Thoracic aorta (tissue), 2 donors: ENCODE measurements around the gene IFIT3. TPM values are rescaled to one million over a fixed set of nuclear protein-coding genes. Genes with fewer than 3 reads are reported as not detected.

Experiments
- ATAC-seq: fragments of 150-250 bp; one replicate; pipeline ENCODE4 v1.8.0; 2017; ENCODE audit warnings: low read depth; ENCODE audit not compliant: insufficient number of reproducible peaks, low FRiP score
- DNase-seq: peaks from one replicate; pipeline ENCODE4 v3.0.0-alpha.2; 2020; ENCODE audit warnings: low spot score
- H3K27ac ChIP-seq, 2 donors: fragments of 200-600 bp; sonication (generic); 1 replicate in 1 of 2; 2 replicates in 1 of 2; pipeline ENCODE4 v1.5.1; 2016; ENCODE audit warnings: mild to moderate bottlenecking in 2 of 2, moderate library complexity in 2 of 2
- H3K27me3 ChIP-seq: fragments of 200-600 bp; sonication (generic); replicated peaks from 2 replicates; pipeline ENCODE4 v1.6.0; 2016; ENCODE audit warnings: mild to moderate bottlenecking; ENCODE audit not compliant: insufficient read depth
- H3K36me3 ChIP-seq: fragments of 200-600 bp; sonication (generic); one replicate; pipeline ENCODE4 v1.5.1; 2016
- H3K4me1 ChIP-seq, 2 donors: fragments of 200-600 bp; sonication (generic); 1 replicate in 1 of 2; 2 replicates in 1 of 2; pipeline versions ENCODE4 v1.5.1 to v1.6.0; 2016; ENCODE audit warnings: low read depth in 2 of 2, mild to moderate bottlenecking in 1 of 2; ENCODE audit not compliant: control insufficient read depth in 1 of 2
- H3K4me3 ChIP-seq: fragments of 200-600 bp; sonication (generic); 2 replicates; pipeline ENCODE4 v1.5.1; 2016; ENCODE audit warnings: mild to moderate bottlenecking
- H3K9me3 ChIP-seq: fragments of 200-600 bp; sonication (generic); 2 replicates; pipeline ENCODE4 v1.5.1; 2016
- total RNA-seq, 2 donors: library from RNA; depleted of rRNA; stranded (reverse); fragments of >200 nt; gene quantifications; one replicate each; pipeline versions ENCODE4 v1.1.0 to v1.2.3, GENCODE V29; 2016
- TF ChIP-seq, protein P1 (sequence below): fragments of 200-600 bp; sonication (generic); IDR thresholded peaks from one replicate; pipeline ENCODE4 v1.5.1; 2019; ENCODE audit warnings: antibody characterized with exemption

The IFIT3 gene
- total RNA-seq, 2 donors from 2014 or later, result 9.6 to 22.7 TPM

DNA sequence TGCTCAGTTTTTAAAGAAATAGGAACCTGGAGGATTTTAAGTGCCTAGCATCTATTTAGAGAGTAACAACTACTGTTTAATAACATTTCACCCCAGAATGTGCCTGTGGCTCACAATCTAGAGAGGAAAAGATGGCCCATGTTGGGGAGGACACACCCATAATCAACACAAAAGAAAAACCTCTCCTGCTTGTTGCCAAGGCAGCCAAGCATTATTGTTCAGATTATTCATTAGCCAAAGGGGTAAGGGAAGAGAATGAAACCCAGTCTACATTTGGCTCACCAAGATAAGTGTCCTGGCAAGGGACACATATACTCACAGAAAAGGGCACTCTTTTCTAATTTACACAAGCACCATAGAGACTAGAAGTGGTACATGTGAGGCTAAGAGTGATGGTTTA is 32.4 kb downstream of the IFIT3 start:
- Histone ChIP-seq H3K27me3 (no peaks in the 10 kb centered on the region), H3K4me3 (no peak overlapping the region), H3K36me3 (no peaks in the 10 kb centered on the region), H3K4me1 (peaks cover 6 to 12% of the 10 kb centered on the region in 2 donors), H3K27ac (no peak overlapping the region), H3K9me3 (no peaks in the 10 kb centered on the region)
- ATAC-seq (no peak), DNase-seq (no peak)
- TF ChIP-seq, protein P1, sequence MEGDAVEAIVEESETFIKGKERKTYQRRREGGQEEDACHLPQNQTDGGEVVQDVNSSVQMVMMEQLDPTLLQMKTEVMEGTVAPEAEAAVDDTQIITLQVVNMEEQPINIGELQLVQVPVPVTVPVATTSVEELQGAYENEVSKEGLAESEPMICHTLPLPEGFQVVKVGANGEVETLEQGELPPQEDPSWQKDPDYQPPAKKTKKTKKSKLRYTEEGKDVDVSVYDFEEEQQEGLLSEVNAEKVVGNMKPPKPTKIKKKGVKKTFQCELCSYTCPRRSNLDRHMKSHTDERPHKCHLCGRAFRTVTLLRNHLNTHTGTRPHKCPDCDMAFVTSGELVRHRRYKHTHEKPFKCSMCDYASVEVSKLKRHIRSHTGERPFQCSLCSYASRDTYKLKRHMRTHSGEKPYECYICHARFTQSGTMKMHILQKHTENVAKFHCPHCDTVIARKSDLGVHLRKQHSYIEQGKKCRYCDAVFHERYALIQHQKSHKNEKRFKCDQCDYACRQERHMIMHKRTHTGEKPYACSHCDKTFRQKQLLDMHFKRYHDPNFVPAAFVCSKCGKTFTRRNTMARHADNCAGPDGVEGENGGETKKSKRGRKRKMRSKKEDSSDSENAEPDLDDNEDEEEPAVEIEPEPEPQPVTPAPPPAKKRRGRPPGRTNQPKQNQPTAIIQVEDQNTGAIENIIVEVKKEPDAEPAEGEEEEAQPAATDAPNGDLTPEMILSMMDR, result no peak

DNA sequence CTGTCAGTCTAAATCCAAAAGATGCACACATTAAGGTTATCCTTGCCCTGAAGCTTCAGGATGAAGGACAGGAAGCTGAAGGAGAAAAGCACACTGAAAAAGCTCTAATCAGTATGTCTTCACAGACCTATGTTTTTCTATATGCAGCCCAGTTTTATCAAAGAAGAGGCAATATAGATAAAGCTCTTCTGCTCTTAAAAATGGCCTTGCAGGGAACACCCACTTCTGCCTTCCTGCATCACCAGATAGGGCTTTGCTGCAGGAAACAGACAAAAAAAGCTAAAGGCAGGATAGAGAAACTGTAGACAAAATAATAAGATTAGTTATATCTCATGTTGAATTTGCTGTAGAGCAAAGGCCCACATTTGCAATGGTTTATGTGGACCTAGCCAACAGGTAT is 35.1 kb downstream of the IFIT3 start:
- no peak for DNase-seq
- Histone ChIP-seq H3K27me3 (no peaks in the 10 kb centered on the region), H3K4me3 (no peak overlapping the region), H3K4me1 (peaks cover 15 to 22% of the 10 kb centered on the region in 2 donors), H3K27ac (no peak overlapping the region), H3K9me3 (no peaks in the 10 kb centered on the region), H3K36me3 (no peaks in the 10 kb centered on the region)
- TF ChIP-seq, protein P1, result no peak
- no peak for ATAC-seq

DNA sequence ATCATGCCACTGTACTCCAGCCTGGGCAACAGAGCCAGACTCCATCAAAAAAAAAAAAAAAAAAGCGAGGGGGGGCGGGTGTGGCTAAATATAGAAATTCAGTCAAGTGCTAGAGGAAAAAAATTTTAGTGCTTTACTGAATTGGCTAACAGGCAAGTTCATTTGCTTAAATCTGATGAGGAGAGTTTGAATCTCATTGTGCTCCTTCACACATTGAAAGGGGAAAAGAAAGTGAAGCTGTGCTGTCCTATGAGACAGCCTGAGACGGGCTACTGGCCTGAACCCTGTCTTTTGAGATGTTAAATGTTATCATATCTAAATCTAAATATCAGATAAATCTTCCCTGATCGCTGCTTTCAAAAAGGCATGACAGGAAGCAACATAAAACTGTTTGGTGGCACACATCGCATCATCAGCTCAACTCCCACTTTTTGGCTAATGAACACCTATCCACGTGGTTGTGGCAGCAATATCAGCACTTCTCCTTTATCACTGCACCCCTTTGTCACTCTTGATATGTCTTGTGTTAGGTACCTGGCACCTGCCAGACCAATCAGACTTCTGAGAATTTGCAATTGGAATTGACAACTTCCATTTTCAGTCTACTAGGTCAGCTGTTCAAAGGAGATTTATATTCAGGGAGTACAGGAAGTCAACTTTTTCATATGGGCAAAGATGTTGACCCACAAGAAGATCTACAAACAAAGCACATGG is 36.1 kb downstream of the IFIT3 start:
- TF ChIP-seq, protein P1, result no peak
- H3K4me3 ChIP-seq, result no peak overlapping the region
- no peaks in the 10 kb centered on the region for H3K9me3 ChIP-seq
- DNase-seq, result no peak
- ATAC-seq, result no peak
- peak overlapping the region in 1 of 2 donors; percentile 53 for H3K27ac ChIP-seq
- H3K4me1 ChIP-seq, result peaks cover 15 to 31% of the 10 kb centered on the region in 2 donors
- H3K27me3 ChIP-seq, result no peaks in the 10 kb centered on the region
- no peaks in the 10 kb centered on the region for H3K36me3 ChIP-seq

DNA sequence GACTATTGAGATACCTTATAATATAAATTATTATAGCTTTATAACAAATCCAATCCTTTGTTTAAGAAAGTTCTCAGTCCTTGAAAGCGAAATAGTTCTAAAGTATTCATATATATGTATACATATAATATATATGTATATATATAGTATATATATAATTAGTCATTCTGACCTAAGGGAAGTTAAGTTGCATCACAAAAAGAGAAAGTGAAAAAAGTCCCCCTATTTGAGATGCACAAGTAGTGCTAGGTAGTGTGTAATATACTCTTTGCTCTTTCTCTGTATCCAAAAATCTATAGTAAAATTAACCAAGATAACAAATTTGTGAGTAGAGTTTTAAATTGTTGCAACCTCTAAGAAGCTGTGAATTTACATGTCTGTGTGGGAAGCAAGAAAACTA is 36.7 kb downstream of the IFIT3 start:
- no peaks in the 10 kb centered on the region for H3K9me3 ChIP-seq
- no peak overlapping the region for H3K4me3 ChIP-seq
- H3K27me3 ChIP-seq, result no peaks in the 10 kb centered on the region
- no peaks in the 10 kb centered on the region for H3K36me3 ChIP-seq
- TF ChIP-seq, protein P1, result no peak
- H3K27ac ChIP-seq, result peak overlapping the region in 1 of 2 donors; percentile 14
- ATAC-seq (no peak), DNase-seq (no peak)
- H3K4me1 ChIP-seq, result peaks cover 15 to 36% of the 10 kb centered on the region in 2 donors

DNA sequence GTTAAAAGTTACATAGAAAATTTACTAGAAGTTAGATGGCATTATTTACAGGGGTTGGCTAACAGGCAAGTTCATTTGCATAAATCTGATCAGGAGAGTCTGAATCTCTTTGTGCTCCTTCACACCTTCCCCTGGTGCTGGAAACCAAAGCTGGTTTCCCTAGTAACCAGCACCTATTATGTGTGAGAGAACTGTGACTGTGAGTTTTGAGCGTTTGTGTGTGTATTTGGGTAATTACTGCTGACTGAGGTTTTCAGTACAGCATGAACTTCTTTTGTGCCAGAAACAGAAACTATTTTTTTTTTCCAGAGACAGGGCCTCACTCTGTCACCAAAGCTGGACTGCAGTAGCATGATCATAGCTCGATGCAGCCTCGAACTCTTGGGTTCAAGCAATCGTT is 39.7 kb downstream of the IFIT3 start:
- TF ChIP-seq, protein P1, result no peak
- H3K36me3 ChIP-seq, result no peaks in the 10 kb centered on the region

More for the DNA sequence above, 39.7 kb downstream of the IFIT3 start:
- ATAC-seq (peak; percentile 29), DNase-seq (no peak)
- Histone ChIP-seq H3K27ac (peak overlapping the region in 1 of 2 donors; percentile 25), H3K4me1 (peaks cover 15 to 36% of the 10 kb centered on the region in 2 donors), H3K4me3 (no peak overlapping the region), H3K9me3 (no peaks in the 10 kb centered on the region), H3K27me3 (no peaks in the 10 kb centered on the region)
